ENCODE data around the gene NTSR1. TPM values are rescaled to one million over a fixed set of nuclear protein-coding genes. Genes with fewer than 3 reads are reported as not detected.

NTSR1 gene
- total and polyA plus RNA-seq, 3 experiments from 2014 or later, result not detected

DNA sequence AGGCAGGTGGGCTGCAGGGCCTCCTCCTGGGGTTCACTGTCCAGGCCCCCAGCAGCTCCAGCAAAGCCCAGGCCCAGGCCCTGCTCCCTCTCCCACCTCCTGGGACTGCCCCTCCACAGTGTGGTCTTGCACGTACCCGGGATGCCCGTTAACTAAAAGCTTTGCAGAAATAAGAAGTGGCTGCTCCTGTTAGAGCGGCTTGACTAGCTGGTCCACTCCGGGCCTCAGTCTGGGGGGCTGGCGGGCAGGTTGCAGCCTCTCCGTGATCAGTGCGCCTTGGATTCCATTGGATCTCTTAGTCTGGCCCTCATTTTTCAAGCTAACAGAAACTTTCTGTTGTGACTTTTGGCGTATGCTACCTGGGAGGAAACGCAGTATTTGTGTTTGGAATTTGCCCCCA, 39.4 kb upstream of the NTSR1 start:
- H3K27ac Mint-ChIP-seq, result peak overlapping the region in 1 of 8 donors; percentile 32
- POLR2A ChIA-PET, result no interaction called here

DNA sequence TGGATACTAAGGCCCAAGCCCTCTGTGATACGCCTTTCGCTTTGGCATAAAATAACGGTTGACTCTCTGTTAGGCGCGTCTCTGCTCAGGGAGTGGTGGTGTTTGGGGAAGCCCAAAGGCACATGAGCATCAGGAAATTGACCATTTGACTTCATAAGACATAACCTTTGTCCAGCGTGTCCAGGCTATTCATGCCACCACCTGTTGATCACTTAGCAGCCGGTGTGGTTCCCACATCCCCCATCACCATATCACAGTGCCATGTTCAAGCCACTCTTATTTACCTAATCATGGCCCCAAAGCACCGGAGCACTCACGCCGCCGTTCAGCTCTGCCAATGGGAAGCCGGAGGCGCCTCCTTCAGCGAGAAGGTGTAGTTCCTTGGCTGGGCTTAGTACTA, 38.5 kb upstream of the NTSR1 start:
- H3K4me3 Mint-ChIP-seq, result no peak overlapping the region
- ChIA-PET POLR2A (no interaction called here), CTCF (interaction anchor here (1.1 to 1.6 kb wide), 2 partner anchors 70 to 341 kb away, joined by 3 read pairs; no protein-coding TSS in a partner anchor)
- H3K9me3 Mint-ChIP-seq, result no peaks in the 10 kb centered on the region
- Histone ChIP-seq H3K9me3 (ENCODE audit: low read length) (no peaks in the 10 kb centered on the region), H3K27me3 (ENCODE audit: insufficient read depth, low read length, poor library complexity, severe bottlenecking) (no peaks in the 10 kb centered on the region), H3K27ac (ENCODE audit: low read depth, low read length) (no peak overlapping the region), H3K4me3 (ENCODE audit: low read length) (no peak overlapping the region), H3K36me3 (ENCODE audit: insufficient read depth, low read length) (no peaks in the 10 kb centered on the region), H3K4me1 (ENCODE audit: insufficient read depth, low read length) (no peaks in the 10 kb centered on the region)
- H3K27ac Mint-ChIP-seq, result no peak overlapping the region
- DNase-seq, result no peak
- H3K27me3 Mint-ChIP-seq, result no peaks in the 10 kb centered on the region
- no peaks in the 10 kb centered on the region for H3K36me3 Mint-ChIP-seq
- H3K4me1 Mint-ChIP-seq, result no peaks in the 10 kb centered on the region

More for the DNA sequence above, 39.4 kb upstream of the NTSR1 start:
- H3K9me3 ChIP-seq (ENCODE audit: low read length), result no peaks in the 10 kb centered on the region
- Mint-ChIP-seq H3K27me3 (no peaks in the 10 kb centered on the region), H3K36me3 (no peaks in the 10 kb centered on the region), H3K9me3 (no peaks in the 10 kb centered on the region), H3K4me3 (no peak overlapping the region), H3K4me1 (no peaks in the 10 kb centered on the region)
- H3K4me1 ChIP-seq (ENCODE audit: insufficient read depth, low read length), result no peaks in the 10 kb centered on the region
- H3K36me3 ChIP-seq (ENCODE audit: insufficient read depth, low read length), result no peaks in the 10 kb centered on the region
- H3K4me3 ChIP-seq (ENCODE audit: low read length), result no peak overlapping the region
- no peak overlapping the region for H3K27ac ChIP-seq (ENCODE audit: low read depth, low read length)
- CTCF ChIA-PET, result interaction anchor here (1.0 to 1.6 kb wide), 4 partner anchors 71 to 342 kb away, joined by 3 to 6 read pairs (median 4); no protein-coding TSS in a partner anchor
- no peak for DNase-seq
- no peaks in the 10 kb centered on the region for H3K27me3 ChIP-seq (ENCODE audit: insufficient read depth, low read length, poor library complexity, severe bottlenecking)

DNA sequence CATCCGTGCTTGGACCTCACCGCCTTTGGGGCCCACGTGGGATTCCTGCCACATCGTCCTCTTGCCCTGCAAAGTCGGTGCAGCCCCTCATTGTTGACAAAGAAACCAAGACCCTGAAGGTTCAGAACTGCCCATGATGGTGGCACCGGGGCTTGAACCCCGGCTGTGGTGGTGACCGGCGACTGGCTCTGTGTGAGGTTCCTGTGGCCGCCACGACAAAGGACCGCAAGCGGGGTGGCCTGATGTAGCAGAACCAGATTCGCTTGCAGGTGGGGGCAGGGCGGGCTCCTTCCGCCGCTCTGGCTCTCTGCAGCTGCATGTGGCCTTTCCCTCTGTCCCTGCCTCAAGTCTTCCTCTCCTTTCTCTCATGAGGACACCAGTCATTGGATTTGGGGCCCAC, 37.6 kb upstream of the NTSR1 start:
- no peaks in the 10 kb centered on the region for H3K27me3 Mint-ChIP-seq

DNA sequence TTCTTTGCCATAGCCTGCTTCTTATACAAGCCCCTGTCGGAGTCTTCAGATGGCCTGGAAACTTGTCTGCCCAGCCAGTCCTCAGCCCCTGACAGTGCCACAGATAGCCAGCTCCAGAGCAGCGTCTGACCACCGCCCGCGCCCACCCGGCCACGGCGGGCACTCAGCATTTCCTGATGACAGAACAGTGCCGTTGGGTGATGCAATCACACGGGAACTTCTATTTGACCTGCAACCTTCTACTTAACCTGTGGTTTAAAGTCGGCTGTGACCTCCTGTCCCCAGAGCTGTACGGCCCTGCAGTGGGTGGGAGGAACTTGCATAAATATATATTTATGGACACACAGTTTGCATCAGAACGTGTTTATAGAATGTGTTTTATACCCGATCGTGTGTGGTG, 36.9 kb upstream of the NTSR1 start:
- H3K4me1 ChIP-seq (ENCODE audit: insufficient read depth, low read length), result no peaks in the 10 kb centered on the region
- H3K9me3 ChIP-seq (ENCODE audit: low read length), result no peaks in the 10 kb centered on the region
- Mint-ChIP-seq H3K9me3 (no peaks in the 10 kb centered on the region), H3K4me1 (no peaks in the 10 kb centered on the region), H3K36me3 (no peaks in the 10 kb centered on the region), H3K27ac (no peak overlapping the region), H3K27me3 (no peaks in the 10 kb centered on the region), H3K4me3 (no peak overlapping the region)
- H3K4me3 ChIP-seq (ENCODE audit: low read length), result no peak overlapping the region
- DNase-seq, result no peak
- H3K36me3 ChIP-seq (ENCODE audit: insufficient read depth, low read length), result no peaks in the 10 kb centered on the region
- ChIA-PET POLR2A (no interaction called here), CTCF (no interaction called here)
- no peak overlapping the region for H3K27ac ChIP-seq (ENCODE audit: low read depth, low read length)
- H3K27me3 ChIP-seq (ENCODE audit: insufficient read depth, low read length, poor library complexity, severe bottlenecking), result no peaks in the 10 kb centered on the region

More for the DNA sequence above, 37.6 kb upstream of the NTSR1 start:
- H3K9me3 ChIP-seq (ENCODE audit: low read length), result no peaks in the 10 kb centered on the region
- H3K27ac Mint-ChIP-seq, result peak overlapping the region in 1 of 8 donors; percentile 85
- H3K36me3 Mint-ChIP-seq, result no peaks in the 10 kb centered on the region
- no peaks in the 10 kb centered on the region for H3K4me1 Mint-ChIP-seq
- no peaks in the 10 kb centered on the region for H3K27me3 ChIP-seq (ENCODE audit: insufficient read depth, low read length, poor library complexity, severe bottlenecking)
- H3K4me1 ChIP-seq (ENCODE audit: insufficient read depth, low read length), result no peaks in the 10 kb centered on the region
- H3K27ac ChIP-seq (ENCODE audit: low read depth, low read length), result no peak overlapping the region
- no peak overlapping the region for H3K4me3 ChIP-seq (ENCODE audit: low read length)
- CTCF ChIA-PET, result no interaction called here
- no peak overlapping the region for H3K4me3 Mint-ChIP-seq
- H3K36me3 ChIP-seq (ENCODE audit: insufficient read depth, low read length), result no peaks in the 10 kb centered on the region
- H3K9me3 Mint-ChIP-seq, result no peaks in the 10 kb centered on the region
- no peak for DNase-seq
- POLR2A ChIA-PET, result no interaction called here

DNA sequence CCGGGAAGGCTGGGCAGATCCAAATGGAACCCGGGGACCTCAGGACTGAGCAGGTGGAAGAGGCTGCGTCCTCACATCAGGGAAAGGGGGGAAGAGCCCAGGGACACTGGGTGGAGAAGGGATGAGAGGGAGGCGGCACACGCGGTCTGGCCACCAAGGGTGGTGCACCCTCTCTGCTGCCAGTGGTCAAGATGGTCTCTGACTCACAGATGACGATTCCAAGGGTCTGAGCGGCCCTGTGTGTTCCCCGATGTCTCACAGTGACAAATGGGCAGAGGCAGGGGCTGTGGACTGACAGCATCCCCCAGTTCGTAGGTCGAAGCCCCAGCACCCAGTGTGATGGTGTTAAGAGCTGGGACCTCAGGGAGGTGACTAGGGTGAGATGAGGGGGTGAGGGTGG, 34.3 kb upstream of the NTSR1 start:
- H3K4me3 Mint-ChIP-seq, result no peak overlapping the region
- no peak overlapping the region for H3K27ac Mint-ChIP-seq
- no peaks in the 10 kb centered on the region for H3K9me3 Mint-ChIP-seq
- no peaks in the 10 kb centered on the region for H3K27me3 ChIP-seq (ENCODE audit: insufficient read depth, low read length, poor library complexity, severe bottlenecking)
- POLR2A ChIA-PET, result no interaction called here
- no peak for DNase-seq
- H3K4me3 ChIP-seq (ENCODE audit: low read length), result no peak overlapping the region
- peaks cover 3 to 5% (median 5%) of the 10 kb centered on the region in 3 donors for H3K4me1 Mint-ChIP-seq
- no peaks in the 10 kb centered on the region for H3K36me3 Mint-ChIP-seq
- CTCF ChIA-PET, result no interaction called here
- H3K9me3 ChIP-seq (ENCODE audit: low read length), result no peaks in the 10 kb centered on the region
- no peaks in the 10 kb centered on the region for H3K36me3 ChIP-seq (ENCODE audit: insufficient read depth, low read length)
- no peaks in the 10 kb centered on the region for H3K4me1 ChIP-seq (ENCODE audit: insufficient read depth, low read length)
- H3K27me3 Mint-ChIP-seq, result no peaks in the 10 kb centered on the region
- H3K27ac ChIP-seq (ENCODE audit: low read depth, low read length), result no peak overlapping the region

DNA sequence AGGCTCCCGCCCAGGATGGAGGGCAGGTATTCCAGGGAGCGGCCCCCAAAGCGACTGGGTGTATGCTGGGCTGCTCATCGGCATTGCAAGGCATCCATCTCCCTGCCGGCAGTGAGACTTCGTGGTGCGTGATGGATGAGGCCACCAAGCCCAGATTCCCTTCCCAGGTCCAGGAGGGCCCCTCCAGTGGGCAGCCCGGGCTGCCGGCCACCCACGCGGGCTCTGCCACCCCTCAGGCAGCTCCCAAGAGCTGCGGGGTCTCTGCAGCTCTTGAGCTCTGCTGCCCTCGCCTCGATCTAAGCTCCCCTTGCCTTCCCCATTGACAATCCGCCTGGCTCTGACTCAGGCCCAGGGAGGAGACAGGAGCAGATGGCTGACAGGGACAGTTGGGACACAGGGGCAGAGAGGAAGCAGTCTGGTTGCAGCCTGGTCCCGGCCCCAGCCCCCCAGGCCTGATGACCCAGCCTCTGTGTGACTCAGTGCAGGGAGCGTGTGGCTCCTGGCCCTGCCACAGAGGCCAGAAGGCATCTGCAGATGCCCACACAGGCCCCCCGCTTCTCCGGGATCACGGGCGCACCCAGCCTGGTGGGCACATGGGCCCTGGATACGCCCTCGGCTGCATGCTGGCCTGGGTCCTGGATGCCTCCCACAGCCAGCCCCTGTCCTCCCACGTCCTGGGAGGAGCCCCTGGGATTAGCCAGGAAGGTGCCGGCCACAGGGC, 33.3 kb upstream of the NTSR1 start:
- Histone ChIP-seq H3K36me3 (ENCODE audit: insufficient read depth, low read length) (no peaks in the 10 kb centered on the region), H3K9me3 (ENCODE audit: low read length) (no peaks in the 10 kb centered on the region), H3K27ac (ENCODE audit: low read depth, low read length) (no peak overlapping the region), H3K4me1 (ENCODE audit: insufficient read depth, low read length) (no peaks in the 10 kb centered on the region), H3K4me3 (ENCODE audit: low read length) (no peak overlapping the region), H3K27me3 (ENCODE audit: insufficient read depth, low read length, poor library complexity, severe bottlenecking) (no peaks in the 10 kb centered on the region)
- ChIA-PET CTCF (no interaction called here), POLR2A (no interaction called here)
- Mint-ChIP-seq H3K27ac (no peak overlapping the region), H3K4me1 (peaks cover 3 to 5% (median 5%) of the 10 kb centered on the region in 3 donors), H3K9me3 (no peaks in the 10 kb centered on the region), H3K36me3 (no peaks in the 10 kb centered on the region), H3K27me3 (no peaks in the 10 kb centered on the region), H3K4me3 (no peak overlapping the region)
- peak in 1 of 5 donors; percentile 41 for DNase-seq

DNA sequence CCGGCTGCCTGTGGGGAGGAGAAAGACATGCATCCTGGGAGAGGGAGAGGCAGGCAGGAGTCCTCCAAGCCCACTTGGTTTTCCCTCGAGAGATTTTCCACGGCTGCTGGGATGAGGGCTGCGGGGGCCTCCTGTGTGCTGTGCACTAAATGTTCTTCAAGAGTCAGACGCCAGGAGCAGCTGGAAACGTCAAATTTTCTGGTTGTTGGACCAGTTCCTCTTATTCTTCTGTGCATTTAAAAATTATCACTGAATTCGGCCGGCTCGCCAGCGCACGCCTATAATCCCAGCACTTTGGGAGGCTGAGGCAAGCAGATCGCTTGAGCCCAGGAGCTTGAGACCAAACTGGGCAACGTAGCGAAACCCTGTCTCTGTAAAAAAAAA, 32.8 kb upstream of the NTSR1 start:
- Mint-ChIP-seq H3K9me3 (no peaks in the 10 kb centered on the region), H3K36me3 (no peaks in the 10 kb centered on the region), H3K4me1 (peaks cover 3 to 5% (median 5%) of the 10 kb centered on the region in 3 donors), H3K4me3 (no peak overlapping the region), H3K27ac (no peak overlapping the region), H3K27me3 (no peaks in the 10 kb centered on the region)
- Histone ChIP-seq H3K36me3 (ENCODE audit: insufficient read depth, low read length) (no peaks in the 10 kb centered on the region), H3K4me1 (ENCODE audit: insufficient read depth, low read length) (no peaks in the 10 kb centered on the region), H3K9me3 (ENCODE audit: low read length) (no peaks in the 10 kb centered on the region), H3K27ac (ENCODE audit: low read depth, low read length) (no peak overlapping the region), H3K27me3 (ENCODE audit: insufficient read depth, low read length, poor library complexity, severe bottlenecking) (no peaks in the 10 kb centered on the region), H3K4me3 (ENCODE audit: low read length) (no peak overlapping the region)
- DNase-seq, result no peak
- CTCF ChIA-PET, result no interaction called here
- POLR2A ChIA-PET, result no interaction called here

DNA sequence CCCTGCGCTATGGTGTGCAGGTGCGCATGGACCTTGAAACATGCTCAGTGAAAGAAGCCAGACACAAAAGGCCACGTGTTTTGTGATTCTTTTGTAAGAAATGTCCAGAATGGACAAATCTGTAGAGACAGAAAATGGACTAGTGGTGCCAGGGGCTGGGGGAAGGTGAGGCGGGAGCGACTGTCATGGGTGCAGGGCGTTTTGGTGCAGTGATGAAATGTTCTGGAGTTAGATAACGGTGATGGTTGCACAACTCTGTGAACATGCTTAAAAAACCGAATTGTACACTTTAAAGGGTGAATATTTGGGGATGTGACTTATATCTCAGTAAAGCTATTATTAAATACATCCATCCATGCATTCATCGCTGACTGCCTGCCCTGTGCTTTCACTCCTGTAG, 31.7 kb upstream of the NTSR1 start:
- H3K4me3 Mint-ChIP-seq, result no peak overlapping the region
- Histone ChIP-seq H3K27me3 (ENCODE audit: insufficient read depth, low read length, poor library complexity, severe bottlenecking) (no peaks in the 10 kb centered on the region), H3K36me3 (ENCODE audit: insufficient read depth, low read length) (no peaks in the 10 kb centered on the region), H3K9me3 (ENCODE audit: low read length) (no peaks in the 10 kb centered on the region), H3K27ac (ENCODE audit: low read depth, low read length) (no peak overlapping the region), H3K4me3 (ENCODE audit: low read length) (no peak overlapping the region), H3K4me1 (ENCODE audit: insufficient read depth, low read length) (no peaks in the 10 kb centered on the region)
- DNase-seq, result no peak
- peaks cover 3 to 5% (median 5%) of the 10 kb centered on the region in 3 donors for H3K4me1 Mint-ChIP-seq
- no peaks in the 10 kb centered on the region for H3K36me3 Mint-ChIP-seq
- ChIA-PET POLR2A (no interaction called here), CTCF (no interaction called here)
- H3K27me3 Mint-ChIP-seq, result peaks cover 0 to 3% of the 10 kb centered on the region in 2 donors
- peak overlapping the region in 1 of 8 donors; percentile 17 for H3K27ac Mint-ChIP-seq
- no peaks in the 10 kb centered on the region for H3K9me3 Mint-ChIP-seq
